Measurements from ENCODE around the gene ANTXR1.

- TF ChIP-seq CTCF (IDR thresholded peaks at IDR 0.05) (no peak), POLR2A (IDR thresholded peaks at IDR 0.05) (no peak), EP300 (IDR thresholded peaks at IDR 0.05) (no peak)
Observed at GRCh38 chr2:69034122-69034521, 21.1 kb downstream of the ANTXR1 start.
